C4-2B (cell line): Measurements from ENCODE around the gene ZC2HC1C.

ENCODE experiments used
- CTCF ChIP-seq: fragments of 450-650 bp; conservative IDR thresholded peaks from 2 replicates; pipeline ENCODE4 v1.5.1; 2017; ENCODE audit warnings: mild to moderate bottlenecking
- ZFX ChIP-seq: fragments of 450-650 bp; IDR thresholded peaks from 2 replicates; pipeline ENCODE4 v1.6.1; 2017

- TF ChIP-seq CTCF (no peak), ZFX (no peak)
Observed at GRCh38 chr14:75044322-75044721, 25.1 kb upstream of the ZC2HC1C start.
